SH-SY5Y (cell line): ENCODE measurements around the gene ACO2.

ENCODE experiments used
- GATA2 ChIP-seq: IDR thresholded peaks from 2 replicates; pipeline ENCODE4 v1.6.1; 2011; ENCODE audit warnings: mild to moderate bottlenecking, low read depth, low read length
- GATA3 ChIP-seq: IDR thresholded peaks from 2 replicates; pipeline ENCODE4 v1.6.1; 2011; ENCODE audit warnings: low read depth, mild to moderate bottlenecking, low read length, moderate library complexity

- TF ChIP-seq GATA2: no peak
- TF ChIP-seq GATA3: no peak
Measured at GRCh38 chr22:41511521-41511968, 42.6 kb downstream of the ACO2 start.
